GM23248 (cell line): ENCODE results near the gene NEK10. TPM values are rescaled to one million over a fixed set of nuclear protein-coding genes. Genes with fewer than 3 reads are reported as not detected.
A peak's percentile ranks its signal among the peaks of the same experiment; 100 is the strongest.

Experiments
- DNase-seq: peaks from one replicate; pipeline ENCODE4 v3.0.0-alpha.2; 2015
- H2AFZ ChIP-seq: fragments of 200-600 bp; sonication (generic); 2 replicates; pipeline ENCODE4 v1.6.1; 2016; ENCODE audit warnings: antibody characterized with exemption
- H3F3A ChIP-seq: fragments of 200-600 bp; sonication (generic); 2 replicates; pipeline ENCODE4 v1.6.1; 2016; ENCODE audit warnings: mild to moderate bottlenecking, antibody characterized with exemption, mixed run types; ENCODE audit not compliant: insufficient read depth
- H3K27ac ChIP-seq: fragments of 200-600 bp; sonication (generic); 2 replicates; pipeline ENCODE4 v1.5.1; 2016; ENCODE audit warnings: mild to moderate bottlenecking
- H3K27me3 ChIP-seq: fragments of 200-600 bp; sonication (generic); replicated peaks from 2 replicates; pipeline ENCODE4 v1.6.1; 2016; ENCODE audit warnings: mild to moderate bottlenecking; ENCODE audit not compliant: insufficient read depth
- H3K36me3 ChIP-seq: fragments of 200-600 bp; sonication (generic); 2 replicates; pipeline ENCODE4 v1.6.1; 2016; ENCODE audit warnings: low read depth, mild to moderate bottlenecking
- H3K4me1 ChIP-seq: fragments of 200-600 bp; sonication (generic); 2 replicates; pipeline ENCODE4 v1.6.1; 2016; ENCODE audit warnings: mild to moderate bottlenecking; ENCODE audit not compliant: insufficient read depth
- H3K4me2 ChIP-seq: fragments of 200-600 bp; sonication (generic); one replicate; pipeline ENCODE4 v1.6.1; 2016; ENCODE audit warnings: mild to moderate bottlenecking; ENCODE audit not compliant: unreplicated experiment
- H3K4me3 ChIP-seq: fragments of 200-600 bp; sonication (generic); 2 replicates; pipeline ENCODE4 v1.5.1; 2016; ENCODE audit warnings: mild to moderate bottlenecking
- H3K79me2 ChIP-seq: fragments of 200-600 bp; sonication (generic); 2 replicates; pipeline ENCODE4 v1.6.1; 2016; ENCODE audit warnings: mild to moderate bottlenecking; ENCODE audit not compliant: insufficient read depth
- H3K9ac ChIP-seq: fragments of 200-600 bp; sonication (generic); 2 replicates; pipeline ENCODE4 v1.6.1; 2016; ENCODE audit warnings: mild to moderate bottlenecking
- H3K9me2 ChIP-seq: fragments of 200-600 bp; sonication (generic); 2 replicates; pipeline ENCODE4 v1.6.1; 2016; ENCODE audit warnings: mixed run types, mild to moderate bottlenecking, moderate library complexity; ENCODE audit not compliant: insufficient read depth
- H3K9me3 ChIP-seq: fragments of 200-600 bp; sonication (generic); one replicate; pipeline ENCODE4 v1.6.1; 2017; ENCODE audit warnings: low read depth
- H4K20me1 ChIP-seq: fragments of 200-600 bp; sonication (generic); 2 replicates; pipeline ENCODE4 v1.6.0; 2016; ENCODE audit not compliant: insufficient read depth
- EZH2 ChIP-seq: fragments of 200-600 bp; sonication (generic); IDR thresholded peaks from 2 replicates; pipeline ENCODE4 v1.6.1; 2018; ENCODE audit warnings: antibody characterized with exemption, mild to moderate bottlenecking; ENCODE audit not compliant: insufficient read depth, poor library complexity, severe bottlenecking
- EZH2phosphoT487 ChIP-seq: fragments of 200-600 bp; sonication (generic); IDR thresholded peaks from 2 replicates; pipeline ENCODE4 v1.6.1; 2018; ENCODE audit warnings: antibody characterized with exemption, moderate library complexity, mild to moderate bottlenecking, low read depth; ENCODE audit not compliant: insufficient read depth
- WGBS, 2 experiments: methylation state at CpG; one replicate each; pipeline ENCODE4 v1.1.6; 2015 to 2017; ENCODE audit warnings: low lambda C conversion rate in 2 of 2, low coverage in 1 of 2; ENCODE audit errors: missing lambda C conversion rate in 2 of 2; 5-methylcytosine and 5-hydroxymethylcytosine counted together
- in situ Hi-C: fragments of 300-500 bp; cut with MboI; formaldehyde crosslinking; loops from 2 replicates; pipeline ENCODE4 v1.15.0; 2020
- polyA plus RNA-seq: library from polyadenylated mRNA; unstranded; fragments of >200 nt; fragmentation: Nextera tagmentation; extraction: Ambion mirVana; gene quantifications from 2 replicates; pipeline ENCODE4 v1.2.1, GENCODE V29; 2016
- total RNA-seq: library from RNA; depleted of rRNA; stranded (reverse); fragments of >200 nt; shearing (Covaris generic); gene quantifications from 2 replicates; pipeline ENCODE4 v1.2.3, GENCODE V29; 2014

The NEK10 gene
- total and polyA plus RNA-seq, 2 experiments from 2014 or later: 3.2 to 7.6 TPM

DNA sequence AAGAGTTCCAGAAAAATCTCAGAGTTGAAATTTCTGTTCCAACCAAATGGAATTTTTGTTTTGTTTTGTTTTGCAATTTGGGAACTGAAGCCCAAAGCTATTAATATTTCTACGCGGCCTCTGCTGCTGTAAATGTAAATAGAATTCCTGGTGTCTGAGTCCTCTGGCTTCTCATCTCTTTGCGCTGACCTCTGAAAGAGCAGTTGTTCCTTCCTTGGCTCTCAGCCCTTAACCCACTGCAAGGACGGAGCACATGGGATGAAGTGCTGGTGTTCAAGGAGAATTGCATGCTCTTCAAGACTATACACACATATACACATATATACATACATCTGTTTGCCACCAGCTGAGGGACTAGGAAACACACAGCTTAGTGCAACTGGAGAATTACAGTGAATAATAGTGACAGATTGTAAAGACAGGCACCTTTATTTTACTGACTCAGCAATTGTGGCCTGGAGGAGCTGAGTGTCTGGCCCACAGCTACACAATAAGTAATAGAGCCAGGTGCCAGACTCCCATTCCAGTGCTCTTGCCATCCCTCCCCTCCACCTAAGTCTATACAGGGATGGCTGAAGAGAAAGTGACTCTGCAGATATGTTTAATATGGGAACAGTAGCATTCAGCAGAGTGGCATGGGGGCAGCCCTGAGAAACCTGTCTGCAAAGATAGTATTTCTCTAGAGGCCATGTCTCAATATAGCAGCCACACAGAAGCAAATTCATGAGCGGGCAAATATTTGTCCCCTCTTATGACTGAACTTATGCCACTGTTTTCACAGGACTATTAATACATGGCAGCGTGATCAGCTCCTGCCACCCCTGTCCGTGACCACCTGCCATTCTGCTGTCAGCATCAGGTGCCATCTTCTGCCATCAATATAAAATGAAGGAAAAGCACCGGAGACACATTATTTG, 42.3 kb downstream of the NEK10 start:
- H3K9me2 ChIP-seq: no peaks in the 10 kb centered on the region
- no peaks in the 10 kb centered on the region for H3K27me3 ChIP-seq
- H3K36me3 ChIP-seq: 0 out of 2 replicates have a peak, but pooled peaks cover 12% of the 10 kb centered on the region
- H3K4me3 ChIP-seq: peak overlapping the region; percentile 45
- peaks cover 37% of the 10 kb centered on the region for H3K4me1 ChIP-seq
- no peaks in the 10 kb centered on the region for H3K9me3 ChIP-seq
- TF ChIP-seq EZH2 (no peak), EZH2phosphoT487 (no peak)
- in situ Hi-C loops: no loop called here
- H3K79me2 ChIP-seq: no peaks in the 10 kb centered on the region
- peak overlapping the region; percentile 76 for H3K4me2 ChIP-seq
- H2AFZ ChIP-seq: no peak overlapping the region
- H3K27ac ChIP-seq: peak overlapping the region; percentile 83
- no peaks in the 10 kb centered on the region for H4K20me1 ChIP-seq
- DNase-seq: peak; percentile 95
- peaks cover 39% of the 10 kb centered on the region for H3F3A ChIP-seq
- peak overlapping the region; percentile 55 for H3K9ac ChIP-seq
- WGBS, 2 experiments: 33 to 35% methylated on average over 8 of the region's 8 CpGs

DNA sequence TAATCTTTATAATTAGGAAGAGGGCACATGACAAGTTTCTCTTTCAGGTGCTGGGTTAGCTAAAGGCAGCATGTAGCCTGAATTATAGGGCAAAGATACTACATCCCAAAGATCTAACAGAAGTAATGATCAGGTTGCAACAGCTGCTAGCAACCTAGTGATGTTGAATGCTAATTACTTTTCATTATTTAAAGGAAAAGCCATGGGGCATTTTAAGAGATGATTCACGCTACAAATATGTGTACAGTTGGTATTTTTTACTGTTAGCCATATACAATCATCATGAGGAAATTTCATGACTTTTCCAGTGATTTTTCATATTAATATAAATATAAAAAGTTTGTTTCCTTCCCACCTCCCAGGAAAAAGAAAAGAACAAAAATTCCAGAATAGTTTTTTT, 43.0 kb downstream of the NEK10 start:
- no peak overlapping the region for H2AFZ ChIP-seq
- H4K20me1 ChIP-seq: no peaks in the 10 kb centered on the region
- in situ Hi-C loops: no loop called here
- no peaks in the 10 kb centered on the region for H3K9me2 ChIP-seq
- H3K27ac ChIP-seq: peak overlapping the region; percentile 83
- H3K4me2 ChIP-seq: peak overlapping the region; percentile 76
- peak; percentile 63 for DNase-seq
- no peaks in the 10 kb centered on the region for H3K79me2 ChIP-seq
- H3K4me3 ChIP-seq: peak overlapping the region; percentile 45
- peaks cover 37% of the 10 kb centered on the region for H3K4me1 ChIP-seq
- no peak for TF ChIP-seq EZH2phosphoT487
- TF ChIP-seq EZH2: no peak
- H3K9me3 ChIP-seq: no peaks in the 10 kb centered on the region
- WGBS, 2 experiments: 3 to 19% methylated on average over 1 of the region's 1 CpG
- H3K9ac ChIP-seq: peak overlapping the region; percentile 55
- H3K27me3 ChIP-seq: no peaks in the 10 kb centered on the region
- peaks cover 36% of the 10 kb centered on the region for H3F3A ChIP-seq
- 0 out of 2 replicates have a peak, but pooled peaks cover 12% of the 10 kb centered on the region for H3K36me3 ChIP-seq

- Histone ChIP-seq H2AFZ (no peak overlapping the region), H3K9ac (0 out of 2 replicates have a peak overlapping the region, but pooled peaks have one; percentile 55), H3K27ac (peak overlapping the region; percentile 83), H4K20me1 (no peaks in the 10 kb centered on the region), H3K9me2 (no peaks in the 10 kb centered on the region), H3K4me1 (peaks cover 37% of the 10 kb centered on the region), H3K4me2 (peak overlapping the region; percentile 76), H3F3A (peaks cover 35% of the 10 kb centered on the region), H3K27me3 (no peaks in the 10 kb centered on the region), H3K79me2 (no peaks in the 10 kb centered on the region), H3K9me3 (no peaks in the 10 kb centered on the region), H3K4me3 (no peak overlapping the region), H3K36me3 (0 out of 2 replicates have a peak, but pooled peaks cover 10% of the 10 kb centered on the region)
- DNase-seq: peak; percentile 14
- in situ Hi-C loops: no loop called here
- no peak for TF ChIP-seq EZH2phosphoT487
- no peak for TF ChIP-seq EZH2
- 94 to 100% methylated on average over 1 of the region's 1 CpG for whole genome bisulfite sequencing, 2 experiments
Measured at GRCh38 chr3:27325419-27325818, 43.8 kb downstream of the NEK10 start.

- in situ Hi-C loops: loop anchor here (25.0 kb wide), 2 partner anchors 363 to 988 kb away; no protein-coding TSS in a partner anchor
- Histone ChIP-seq H3K27me3 (no peaks in the 10 kb centered on the region), H3K4me2 (no peak overlapping the region), H3K36me3 (0 out of 2 replicates have a peak, but pooled peaks cover 8% of the 10 kb centered on the region), H3F3A (peaks cover 31% of the 10 kb centered on the region), H2AFZ (no peak overlapping the region), H3K27ac (no peak overlapping the region), H3K4me3 (no peak overlapping the region), H3K9me3 (no peaks in the 10 kb centered on the region), H4K20me1 (no peaks in the 10 kb centered on the region), H3K79me2 (no peaks in the 10 kb centered on the region), H3K4me1 (peaks cover 37% of the 10 kb centered on the region), H3K9me2 (no peaks in the 10 kb centered on the region), H3K9ac (no peak overlapping the region)
- WGBS, 2 experiments: 84 to 89% methylated on average over 2 of the region's 2 CpGs
- no peak for TF ChIP-seq EZH2
- no peak for TF ChIP-seq EZH2phosphoT487
- DNase-seq: no peak
Measured at GRCh38 chr3:27324686-27325085, 44.5 kb downstream of the NEK10 start.
